BLaER1 (cell line): Measurements from ENCODE around the gene DDX17.

Source experiments
- H3K27ac ChIP-seq: shearing (Covaris generic); formaldehyde crosslinking; 2 replicates; pipeline ENCODE4 v1.8.1; 2022
- H3K27me3 ChIP-seq: shearing (Covaris generic); formaldehyde crosslinking; 2 replicates; pipeline ENCODE4 v1.8.1; 2022
- H3K36me3 ChIP-seq: shearing (Covaris generic); formaldehyde crosslinking; 2 replicates; pipeline ENCODE4 v1.8.1; 2022
- H3K4me1 ChIP-seq: shearing (Covaris generic); formaldehyde crosslinking; 2 replicates; pipeline ENCODE4 v1.8.1; 2022
- H3K4me2 ChIP-seq: shearing (Covaris generic); formaldehyde crosslinking; 2 replicates; pipeline ENCODE4 v1.8.1; 2022
- H3K4me3 ChIP-seq: shearing (Covaris generic); formaldehyde crosslinking; 2 replicates; pipeline ENCODE4 v1.8.1; 2022
- H3K9ac ChIP-seq: shearing (Covaris generic); formaldehyde crosslinking; 2 replicates; pipeline ENCODE4 v1.8.1; 2022
- H3K9me3 ChIP-seq: shearing (Covaris generic); formaldehyde crosslinking; 2 replicates; pipeline ENCODE4 v1.8.1; 2022
- H4K20me1 ChIP-seq: shearing (Covaris generic); formaldehyde crosslinking; 2 replicates; pipeline ENCODE4 v1.8.1; 2022
- Cebpa-rat ChIP-seq: shearing (Covaris generic); IDR thresholded peaks from 2 replicates; pipeline ENCODE4 v1.8.1; 2022

Gene DDX17

DNA sequence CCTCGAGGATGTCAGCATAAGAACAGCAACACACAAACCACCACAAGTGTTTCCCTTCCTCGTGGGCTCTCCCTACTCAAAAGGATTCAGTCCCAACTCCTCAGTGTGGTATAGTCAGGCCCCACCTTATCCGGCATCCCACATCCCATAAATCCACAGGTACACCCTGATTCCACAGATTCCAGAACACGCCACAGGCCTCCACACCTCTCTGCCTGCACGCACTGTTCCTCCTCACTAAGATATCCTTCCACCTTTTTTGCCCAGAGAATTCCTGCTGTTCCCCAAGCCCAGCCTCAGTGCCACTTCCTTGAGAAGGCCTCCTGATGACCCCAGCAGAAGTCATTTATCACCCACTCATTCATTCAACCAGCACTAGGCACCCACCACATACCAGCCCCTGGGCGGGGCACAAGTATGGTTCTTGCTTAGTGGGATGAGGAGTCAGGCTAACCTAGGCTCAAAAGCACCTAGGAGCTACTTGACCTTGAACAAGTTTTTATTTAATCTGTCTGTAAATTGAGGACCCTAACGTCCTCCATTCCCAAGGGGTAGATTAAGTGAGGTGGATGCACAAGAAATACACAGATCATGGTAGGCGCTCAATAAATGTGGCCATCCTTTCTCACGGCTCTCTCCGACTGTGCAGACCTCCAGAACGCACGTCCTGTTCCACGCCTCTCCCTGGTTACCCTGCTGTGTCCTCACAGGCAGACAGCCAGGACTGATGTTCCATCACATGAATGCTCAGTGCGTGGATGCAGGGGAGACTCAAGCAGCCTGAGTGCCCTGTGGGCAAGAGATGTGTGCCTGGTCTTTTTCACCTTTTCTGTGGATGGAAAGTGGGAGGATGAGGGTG, 49.0 kb downstream of the DDX17 start:
- no peaks in the 10 kb centered on the region for H3K36me3 ChIP-seq
- H3K9me3 ChIP-seq = no peaks in the 10 kb centered on the region
- H3K4me1 ChIP-seq = peaks cover 63% of the 10 kb centered on the region
- H3K27ac ChIP-seq = no peak overlapping the region
- H3K4me2 ChIP-seq = peak overlapping the region; percentile 94
- no peak for TF ChIP-seq Cebpa-rat
- H3K27me3 ChIP-seq = peaks cover 51% of the 10 kb centered on the region
- H3K9ac ChIP-seq = no peak overlapping the region
- peaks cover 20% of the 10 kb centered on the region for H4K20me1 ChIP-seq
- no peak overlapping the region for H3K4me3 ChIP-seq

DNA sequence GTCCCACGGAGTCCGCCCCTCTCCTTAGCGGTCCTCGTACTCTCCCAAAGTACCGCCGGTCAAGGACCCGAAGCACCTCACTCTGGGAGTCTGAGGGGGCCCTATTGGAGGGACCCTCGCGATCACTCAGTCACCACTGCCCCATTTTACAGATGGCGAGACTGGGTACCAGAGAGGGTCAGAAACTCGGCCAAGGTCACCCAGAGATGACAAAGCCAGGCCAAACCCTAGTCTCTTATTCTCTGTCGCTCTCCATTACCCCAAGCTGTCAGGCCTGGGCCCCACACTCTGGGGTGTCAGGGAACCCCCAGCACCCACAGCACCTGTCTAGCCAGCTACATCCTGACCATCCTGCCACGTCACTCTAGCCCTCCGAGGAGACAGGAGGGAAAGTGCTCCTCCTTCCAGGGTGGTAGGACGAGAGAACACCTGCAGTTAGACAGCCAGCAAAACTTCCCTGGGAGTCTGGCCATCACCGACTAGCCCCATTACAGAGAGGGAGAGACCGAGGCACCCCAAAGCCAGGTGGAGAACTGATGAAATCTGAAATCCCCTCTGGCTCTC, 49.8 kb downstream of the DDX17 start:
- Histone ChIP-seq H3K4me3 (peak overlapping the region; percentile 75), H3K9me3 (no peaks in the 10 kb centered on the region), H3K9ac (no peak overlapping the region), H3K36me3 (no peaks in the 10 kb centered on the region), H4K20me1 (peaks cover 21% of the 10 kb centered on the region), H3K4me1 (peaks cover 56% of the 10 kb centered on the region), H3K4me2 (peak overlapping the region; percentile 94), H3K27me3 (peaks cover 58% of the 10 kb centered on the region), H3K27ac (no peak overlapping the region)
- no peak for TF ChIP-seq Cebpa-rat

DNA sequence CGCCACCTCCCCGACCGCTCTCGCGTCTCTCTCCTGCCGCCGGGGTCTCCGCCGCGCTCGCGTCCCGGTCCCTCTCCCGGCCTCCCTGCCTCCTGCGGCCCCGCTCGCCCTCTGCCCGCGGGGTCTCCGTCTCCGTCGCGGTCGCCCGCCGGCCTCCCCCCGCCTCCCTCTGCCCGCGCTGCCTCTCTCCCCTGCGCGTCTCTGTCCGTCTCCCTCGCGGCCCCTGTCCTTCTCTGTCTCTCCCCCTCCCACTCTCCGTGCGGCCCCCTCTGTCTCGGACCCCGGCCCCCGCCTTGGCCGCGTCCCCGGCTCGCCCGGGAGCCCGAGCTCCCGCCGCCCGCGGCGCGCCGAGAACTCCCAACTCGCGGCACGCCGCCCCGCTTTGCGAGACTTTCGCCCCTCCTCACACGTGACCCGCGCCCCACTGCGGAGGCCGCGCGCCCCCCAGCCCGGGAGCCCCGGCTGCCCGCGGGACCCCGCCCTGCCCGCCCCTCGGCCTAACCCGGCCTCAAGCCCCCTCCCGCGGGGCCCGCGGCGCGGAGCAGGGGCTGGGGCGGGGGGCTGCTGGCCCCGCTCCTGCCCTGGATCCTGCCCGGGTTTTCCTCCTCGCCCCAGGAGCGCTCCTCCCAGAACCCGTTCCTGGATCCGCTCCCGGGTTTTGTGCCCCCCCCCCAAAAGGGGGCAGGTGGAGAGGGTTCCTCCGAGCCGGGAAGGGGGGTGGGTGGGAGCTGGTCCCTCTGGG, 50.4 kb downstream of the DDX17 start:
- peak overlapping the region; percentile 75 for H3K4me3 ChIP-seq
- H3K9ac ChIP-seq = peak overlapping the region; percentile 78
- no peaks in the 10 kb centered on the region for H3K9me3 ChIP-seq
- peak overlapping the region; percentile 58 for H3K27ac ChIP-seq
- no peak for TF ChIP-seq Cebpa-rat
- H3K4me1 ChIP-seq = peaks cover 49% of the 10 kb centered on the region
- H4K20me1 ChIP-seq = peaks cover 28% of the 10 kb centered on the region
- H3K27me3 ChIP-seq = peaks cover 65% of the 10 kb centered on the region
- no peaks in the 10 kb centered on the region for H3K36me3 ChIP-seq
- H3K4me2 ChIP-seq = peak overlapping the region; percentile 94

DNA sequence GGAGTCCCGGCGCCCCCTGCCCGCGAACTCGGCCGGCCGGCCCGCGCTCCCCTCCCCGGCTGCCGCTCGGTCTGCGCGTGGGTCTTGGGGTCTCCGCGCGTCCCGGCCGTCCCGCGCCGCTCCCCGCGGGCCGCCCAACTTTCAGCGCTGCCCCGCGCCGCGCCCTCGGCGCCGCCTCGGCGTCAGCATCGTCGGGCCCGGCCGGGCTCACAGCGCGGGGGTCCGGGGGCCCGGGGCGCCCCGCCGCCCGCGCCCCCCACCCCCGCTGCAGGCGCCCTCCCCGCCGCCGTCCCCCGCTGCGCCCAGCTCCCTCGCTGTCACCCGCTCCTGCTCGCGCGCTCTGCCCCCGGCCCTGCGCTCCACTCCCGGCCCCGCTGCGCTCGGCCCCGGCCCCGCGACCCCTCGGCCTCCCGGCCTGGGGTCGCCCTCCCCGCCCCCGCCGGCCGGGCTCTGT, 51.0 kb downstream of the DDX17 start, which contains the start of gene KCNJ4:
TSS of gene KCNJ4 (minus strand) at position 124 of the 454 bp plus-strand sequence. CDS start 27,067 bp downstream, outside the sequence.
- peak within 1 kb of the TSS; percentile 78 for H3K9ac ChIP-seq
- H4K20me1 ChIP-seq = peaks cover 34% of the 10 kb centered on the region
- H3K4me2 ChIP-seq = peak within 1 kb of the TSS; percentile 94
- TF ChIP-seq Cebpa-rat = no peak
- H3K27ac ChIP-seq = peak within 1 kb of the TSS; percentile 58
- peaks cover 43% of the 10 kb centered on the region for H3K4me1 ChIP-seq
- peak within 1 kb of the TSS; percentile 75 for H3K4me3 ChIP-seq
- peaks cover 71% of the 10 kb centered on the region for H3K27me3 ChIP-seq
- no peaks in the 10 kb centered on the region for H3K9me3 ChIP-seq
- no peaks in the 10 kb centered on the region for H3K36me3 ChIP-seq

DNA sequence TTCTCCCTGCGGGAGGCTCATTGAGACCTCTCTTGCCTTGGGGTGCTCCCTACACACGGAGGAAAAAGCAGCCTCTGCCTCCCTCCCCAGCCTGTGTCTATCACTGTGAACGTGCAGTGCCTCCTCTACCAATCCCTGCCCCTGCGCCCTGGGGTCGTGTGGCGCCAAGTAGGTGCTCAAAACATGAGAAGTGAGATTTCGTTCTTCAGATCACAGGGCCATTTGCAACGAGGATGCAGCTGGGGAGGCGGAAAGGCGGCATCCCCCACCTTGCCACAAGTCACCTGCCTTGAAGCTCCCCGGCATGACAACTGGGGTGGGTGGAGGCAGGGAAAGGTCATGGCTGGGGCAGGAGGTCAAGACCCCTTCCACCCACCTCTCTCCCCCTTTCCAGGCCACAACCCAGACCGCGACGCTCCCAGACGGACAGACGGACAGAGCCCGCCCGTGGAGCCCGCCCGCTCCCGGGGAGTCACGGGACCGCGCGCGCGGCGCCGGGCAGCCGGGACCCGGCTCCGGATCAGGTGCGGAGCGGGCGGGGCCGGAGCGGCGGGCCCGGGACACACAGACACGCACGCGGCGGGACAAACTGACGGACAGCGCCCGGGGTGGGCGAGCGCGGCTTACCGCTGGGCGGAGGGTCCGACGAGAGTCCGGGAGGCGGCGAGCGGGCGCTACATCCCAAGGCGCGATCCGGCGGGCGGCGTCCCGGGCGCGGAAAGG, 51.6 kb downstream of the DDX17 start:
- Histone ChIP-seq H3K9ac (no peak overlapping the region), H3K27ac (no peak overlapping the region), H3K27me3 (peaks cover 76% of the 10 kb centered on the region), H3K4me1 (peaks cover 37% of the 10 kb centered on the region), H3K9me3 (no peaks in the 10 kb centered on the region), H3K36me3 (no peaks in the 10 kb centered on the region), H3K4me2 (peak overlapping the region; percentile 94), H3K4me3 (peak overlapping the region; percentile 75), H4K20me1 (peaks cover 40% of the 10 kb centered on the region)
- no peak for TF ChIP-seq Cebpa-rat

DNA sequence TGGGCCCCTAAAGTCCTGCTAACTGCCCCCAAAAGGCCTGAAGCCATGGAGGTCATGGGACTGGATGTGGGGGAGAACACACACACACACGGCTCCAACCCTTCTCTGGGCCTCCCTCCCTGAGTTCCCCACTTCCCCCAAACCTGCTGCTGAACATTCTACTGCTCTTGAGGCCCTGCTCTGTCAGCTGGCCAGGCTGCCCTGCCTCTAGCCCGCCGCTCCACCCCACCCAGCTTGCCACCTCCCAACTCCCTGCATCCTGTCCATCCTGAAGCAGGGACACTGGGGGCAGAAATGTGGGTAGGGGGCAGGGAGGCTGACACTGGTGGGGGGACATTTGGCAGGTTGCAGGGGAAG, 52.1 kb downstream of the DDX17 start:
- Histone ChIP-seq H3K9ac (no peak overlapping the region), H3K4me2 (peak overlapping the region; percentile 94), H3K9me3 (no peaks in the 10 kb centered on the region), H3K27me3 (peaks cover 82% of the 10 kb centered on the region), H3K36me3 (no peaks in the 10 kb centered on the region), H4K20me1 (peaks cover 45% of the 10 kb centered on the region), H3K4me1 (peaks cover 32% of the 10 kb centered on the region), H3K27ac (no peak overlapping the region), H3K4me3 (peak overlapping the region; percentile 75; the same call in 1 of the 2 replicates)
- TF ChIP-seq Cebpa-rat = no peak

DNA sequence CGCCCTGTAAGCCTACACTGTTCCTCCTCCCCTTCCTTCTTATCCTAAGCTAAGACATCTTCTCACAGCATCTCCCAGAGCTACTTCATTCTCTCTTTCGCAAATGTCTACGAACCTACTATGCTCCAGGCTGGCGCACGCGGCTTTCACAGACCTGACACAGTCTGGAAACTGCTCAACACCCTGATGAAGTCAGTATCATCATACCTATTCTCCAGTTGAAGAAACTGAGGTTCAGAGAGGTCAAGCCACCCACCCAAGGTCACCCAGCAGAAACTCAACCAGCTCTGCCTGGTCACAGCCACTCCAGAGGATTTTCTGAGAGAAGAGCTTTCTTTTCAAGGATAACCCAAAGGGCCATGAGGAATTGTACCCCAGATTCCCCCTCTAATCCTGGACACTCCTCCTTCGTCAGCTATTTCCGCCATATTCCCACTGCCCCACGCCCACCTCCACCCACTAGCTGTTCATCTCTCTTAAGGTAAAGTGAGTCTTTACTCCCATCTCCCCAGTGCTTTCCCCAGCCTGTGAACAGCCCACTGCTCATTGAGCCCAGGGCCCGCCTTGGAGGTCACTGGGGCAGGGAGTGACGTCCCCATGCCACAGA, 52.9 kb downstream of the DDX17 start:
- H3K4me1 ChIP-seq = peaks cover 24% of the 10 kb centered on the region
- H4K20me1 ChIP-seq = peaks cover 52% of the 10 kb centered on the region
- H3K4me2 ChIP-seq = no peak overlapping the region
- H3K4me3 ChIP-seq = no peak overlapping the region
- H3K27me3 ChIP-seq = peaks cover 83% of the 10 kb centered on the region
- H3K36me3 ChIP-seq = no peaks in the 10 kb centered on the region
- TF ChIP-seq Cebpa-rat = no peak
- no peak overlapping the region for H3K27ac ChIP-seq
- no peak overlapping the region for H3K9ac ChIP-seq
- no peaks in the 10 kb centered on the region for H3K9me3 ChIP-seq

DNA sequence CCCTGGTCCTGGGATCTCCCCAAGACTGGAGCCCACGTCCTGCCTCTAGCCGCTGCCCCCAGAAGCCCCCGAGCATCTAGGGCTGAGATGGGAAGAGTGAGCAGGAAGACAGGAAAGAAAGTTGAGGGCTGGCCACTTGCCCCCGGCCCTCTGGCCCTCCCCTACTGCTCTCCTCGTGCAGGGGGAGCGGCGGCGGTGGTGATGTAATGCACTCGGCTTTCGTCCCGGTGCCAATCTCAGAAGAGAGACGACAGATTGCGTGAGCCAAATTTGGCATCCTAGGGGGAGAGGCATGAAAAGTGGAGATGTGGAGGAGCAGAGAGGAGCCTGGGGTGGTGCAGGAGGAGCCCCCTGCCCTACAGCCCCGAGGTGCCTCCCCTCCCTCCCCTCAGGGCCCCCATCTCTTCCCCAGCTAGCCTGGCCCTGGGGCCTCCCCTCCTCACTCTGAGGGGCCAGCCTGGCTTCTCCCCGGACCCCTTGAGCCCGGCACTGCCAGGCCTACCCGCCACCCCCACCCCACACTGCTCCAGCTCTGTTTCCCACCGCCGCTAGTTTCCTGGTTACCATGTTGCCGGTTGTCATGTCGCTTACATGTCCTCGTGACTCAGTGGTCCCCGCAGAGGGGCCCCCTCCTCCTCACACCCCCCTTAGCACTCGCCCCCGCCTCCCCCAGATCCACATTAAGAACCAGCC, 53.6 kb downstream of the DDX17 start:
- H3K36me3 ChIP-seq = no peaks in the 10 kb centered on the region
- H3K4me3 ChIP-seq = no peak overlapping the region
- H3K9me3 ChIP-seq = no peaks in the 10 kb centered on the region
- H3K4me1 ChIP-seq = peaks cover 21% of the 10 kb centered on the region
- TF ChIP-seq Cebpa-rat = no peak
- H3K27ac ChIP-seq = no peak overlapping the region
- H4K20me1 ChIP-seq = peaks cover 52% of the 10 kb centered on the region
- peaks cover 83% of the 10 kb centered on the region for H3K27me3 ChIP-seq
- no peak overlapping the region for H3K9ac ChIP-seq
- no peak overlapping the region for H3K4me2 ChIP-seq
